NB4 (cell line): ENCODE results near the gene TPTE2.
"Not testable (repeated sequence)": the region's sequence is repeated elsewhere in the genome, so short reads cannot be mapped to it uniquely, and the experiment has no call there.

ENCODE experiments used
- MAX ChIP-seq: IDR thresholded peaks from 2 replicates; pipeline ENCODE4 v1.6.1; 2011; ENCODE audit warnings: low read depth, low read length
- MYC ChIP-seq: IDR thresholded peaks from 2 replicates; pipeline ENCODE4 v1.6.1; 2011; ENCODE audit warnings: low read depth, low read length

GRCh38 chr13:19549245-19549644, 12.1 kb downstream of the TPTE2 start:
- not testable (repeated sequence) for TF ChIP-seq MAX, MYC
